Skeletal muscle satellite cell (primary cell): Measurements from ENCODE around the gene SNX19.
"Not testable (repeated sequence)": the region's sequence is repeated elsewhere in the genome, so short reads cannot be mapped to it uniquely, and the experiment has no call there.

ENCODE experiments used
- H3K27me3 ChIP-seq: 2 replicates; pipeline ENCODE4 v1.7.0; 2013; ENCODE audit warnings: low read length; ENCODE audit not compliant: control insufficient read depth, insufficient read depth
- H3K36me3 ChIP-seq: 2 replicates; pipeline ENCODE4 v1.7.0; 2013; ENCODE audit warnings: mild to moderate bottlenecking, control low read depth, low read length; ENCODE audit not compliant: insufficient read depth
- H3K4me1 ChIP-seq: 2 replicates; pipeline ENCODE4 v1.7.0; 2013; ENCODE audit warnings: low read length; ENCODE audit not compliant: control insufficient read depth, insufficient read depth
- H3K4me2 ChIP-seq: 2 replicates; pipeline ENCODE4 v1.7.0; 2013; ENCODE audit warnings: mild to moderate bottlenecking, low read length
- H3K4me3 ChIP-seq: 2 replicates; pipeline ENCODE4 v1.7.0; 2013; ENCODE audit warnings: low read length
- H3K9ac ChIP-seq: 2 replicates; pipeline ENCODE4 v1.7.0; 2013; ENCODE audit warnings: mild to moderate bottlenecking, low read depth, low read length, moderate library complexity
- H3K9me3 ChIP-seq: replicated peaks from 2 replicates; pipeline ENCODE4 v1.7.0; 2013; ENCODE audit warnings: mild to moderate bottlenecking, control low read depth, low read length

SNX19 gene

DNA sequence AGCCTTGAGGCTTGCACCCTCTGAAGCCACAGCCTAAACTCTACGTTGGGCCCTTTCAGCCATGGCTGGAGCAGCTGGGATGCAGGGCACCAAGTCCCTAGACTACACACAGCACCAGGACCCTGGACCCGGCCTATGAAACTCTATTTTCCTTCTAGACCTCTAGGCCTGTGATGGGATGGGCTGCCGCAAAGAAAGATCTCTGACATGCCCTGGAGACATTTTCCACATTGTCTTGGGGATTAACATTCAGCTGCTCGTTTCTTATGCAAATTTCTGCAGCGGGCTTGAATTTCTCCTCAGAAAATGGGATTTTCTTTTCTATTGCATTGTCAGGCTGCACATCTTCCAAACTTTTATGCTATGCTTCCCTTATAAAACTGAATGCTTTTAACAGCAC is 4.3 kb upstream of the SNX19 start:
- H3K36me3 ChIP-seq, H3K4me3 ChIP-seq, H3K4me2 ChIP-seq, H3K9me3 ChIP-seq, H3K9ac ChIP-seq, H3K27me3 ChIP-seq, H3K4me1 ChIP-seq: not testable (repeated sequence)

- Histone ChIP-seq H3K36me3 (peaks cover 22% of the 10 kb centered on the region), H3K4me3 (no peak overlapping the region), H3K4me1 (peaks cover 15% of the 10 kb centered on the region), H3K4me2 (no peak overlapping the region), H3K9ac (no peak overlapping the region), H3K27me3 (no peaks in the 10 kb centered on the region), H3K9me3 (no peaks in the 10 kb centered on the region)
These were observed 1.8 kb upstream of the SNX19 start for GRCh38 chr11:130918081-130918480.

DNA sequence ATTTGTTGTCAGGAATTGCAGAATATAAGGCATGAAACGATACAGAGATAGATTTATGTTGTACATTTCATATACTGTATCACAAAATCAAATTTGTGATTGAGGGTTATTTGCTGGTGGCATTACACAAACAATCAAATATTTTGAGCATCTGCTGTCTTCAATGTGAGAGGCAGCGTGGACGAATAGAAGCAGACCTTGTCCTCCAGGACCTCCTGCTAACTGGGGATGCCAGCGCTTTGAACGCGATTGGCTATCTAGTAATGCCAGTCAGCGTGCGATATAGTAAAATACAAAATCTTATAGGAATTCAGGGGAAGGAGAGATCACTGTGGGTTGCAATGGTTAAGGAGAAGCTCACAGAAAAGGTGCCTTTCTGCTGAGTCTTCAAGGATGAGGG is 631 bp upstream of the SNX19 start:
- H3K27me3 ChIP-seq, result no peaks in the 10 kb centered on the region
- H3K9me3 ChIP-seq, result no peaks in the 10 kb centered on the region
- peak overlapping the region; percentile 90 for H3K4me3 ChIP-seq
- H3K4me1 ChIP-seq, result peaks cover 15% of the 10 kb centered on the region
- H3K36me3 ChIP-seq, result peaks cover 30% of the 10 kb centered on the region
- H3K4me2 ChIP-seq, result peak overlapping the region; percentile 100
- peak overlapping the region; percentile 98 for H3K9ac ChIP-seq

- H3K4me3 ChIP-seq, result peak overlapping the region; percentile 90
- no peaks in the 10 kb centered on the region for H3K27me3 ChIP-seq
- H3K9ac ChIP-seq, result peak overlapping the region; percentile 98
- H3K36me3 ChIP-seq, result peaks cover 35% of the 10 kb centered on the region
- H3K9me3 ChIP-seq, result no peaks in the 10 kb centered on the region
- H3K4me1 ChIP-seq, result peaks cover 15% of the 10 kb centered on the region
- H3K4me2 ChIP-seq, result peak overlapping the region; percentile 100
These were observed 559 bp downstream of the SNX19 start for GRCh38 chr11:130915603-130916237.

DNA sequence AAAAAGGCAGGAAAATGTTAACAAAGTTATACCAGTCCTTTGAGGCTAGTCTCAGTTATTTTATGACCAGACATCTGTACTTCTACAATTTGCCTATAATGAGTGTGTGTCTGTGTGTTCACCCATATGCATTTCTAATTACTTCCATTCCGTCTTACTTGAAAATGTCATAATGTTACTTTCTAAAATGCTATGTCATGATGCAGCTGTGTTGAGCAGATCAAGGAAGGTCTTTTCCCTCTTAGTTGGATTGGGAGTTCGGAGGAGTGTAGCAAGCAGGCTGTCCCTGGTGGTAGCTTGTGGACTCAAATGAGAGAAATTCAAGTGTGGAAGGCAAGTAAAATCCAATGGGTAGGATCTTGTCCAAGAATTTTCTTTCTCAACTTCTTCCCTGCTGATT is 3.0 kb downstream of the SNX19 start:
- Histone ChIP-seq H3K36me3 (peaks cover 36% of the 10 kb centered on the region), H3K4me2 (no peak overlapping the region), H3K9ac (no peak overlapping the region), H3K4me3 (no peak overlapping the region), H3K9me3 (no peaks in the 10 kb centered on the region), H3K4me1 (peaks cover 39% of the 10 kb centered on the region), H3K27me3 (no peaks in the 10 kb centered on the region)

GRCh38 chr11:130912552-130912951 is 3.7 kb downstream of the SNX19 start:
- peaks cover 42% of the 10 kb centered on the region for H3K4me1 ChIP-seq
- H3K9me3 ChIP-seq, result no peaks in the 10 kb centered on the region
- no peaks in the 10 kb centered on the region for H3K27me3 ChIP-seq
- H3K36me3 ChIP-seq, result peaks cover 43% of the 10 kb centered on the region
- H3K4me2 ChIP-seq, result no peak overlapping the region
- H3K9ac ChIP-seq, result no peak overlapping the region
- H3K4me3 ChIP-seq, result no peak overlapping the region

GRCh38 chr11:130911306-130911705 is 5.0 kb downstream of the SNX19 start:
- H3K9ac ChIP-seq, result no peak overlapping the region
- no peaks in the 10 kb centered on the region for H3K27me3 ChIP-seq
- no peak overlapping the region for H3K4me3 ChIP-seq
- no peaks in the 10 kb centered on the region for H3K9me3 ChIP-seq
- peaks cover 55% of the 10 kb centered on the region for H3K36me3 ChIP-seq
- H3K4me1 ChIP-seq, result peaks cover 38% of the 10 kb centered on the region
- no peak overlapping the region for H3K4me2 ChIP-seq

DNA sequence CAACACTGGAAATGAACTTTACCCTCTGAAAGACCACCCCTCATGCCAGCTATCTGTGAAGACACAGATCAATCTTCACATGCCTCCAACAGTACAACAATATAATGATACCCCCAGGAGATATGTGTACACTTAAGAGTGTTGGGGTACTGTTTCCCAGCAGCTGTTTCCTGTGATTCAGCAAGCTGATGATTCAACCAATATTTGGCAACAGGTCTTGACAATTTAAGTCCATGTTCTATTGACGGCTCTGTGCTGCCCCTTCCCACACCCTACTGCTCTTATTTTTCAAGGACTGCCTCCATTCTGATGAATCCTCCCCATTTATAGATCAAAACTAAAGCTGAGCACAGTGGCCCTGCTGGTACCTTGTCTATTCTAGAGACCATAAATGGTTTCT is 6.6 kb downstream of the SNX19 start:
- peak overlapping the region; percentile 40 for H3K9ac ChIP-seq
- H3K4me3 ChIP-seq, result peak overlapping the region; percentile 21
- no peaks in the 10 kb centered on the region for H3K9me3 ChIP-seq
- no peaks in the 10 kb centered on the region for H3K27me3 ChIP-seq
- peaks cover 27% of the 10 kb centered on the region for H3K4me1 ChIP-seq
- H3K36me3 ChIP-seq, result peaks cover 64% of the 10 kb centered on the region
- peak overlapping the region; percentile 53 for H3K4me2 ChIP-seq

- peak overlapping the region; percentile 21 for H3K4me3 ChIP-seq
- no peaks in the 10 kb centered on the region for H3K27me3 ChIP-seq
- H3K4me1 ChIP-seq, result peaks cover 28% of the 10 kb centered on the region
- peak overlapping the region; percentile 40 for H3K9ac ChIP-seq
- H3K4me2 ChIP-seq, result peak overlapping the region; percentile 53
- no peaks in the 10 kb centered on the region for H3K9me3 ChIP-seq
- H3K36me3 ChIP-seq, result peaks cover 64% of the 10 kb centered on the region
These were observed 7.3 kb downstream of the SNX19 start for GRCh38 chr11:130908770-130909625.

DNA sequence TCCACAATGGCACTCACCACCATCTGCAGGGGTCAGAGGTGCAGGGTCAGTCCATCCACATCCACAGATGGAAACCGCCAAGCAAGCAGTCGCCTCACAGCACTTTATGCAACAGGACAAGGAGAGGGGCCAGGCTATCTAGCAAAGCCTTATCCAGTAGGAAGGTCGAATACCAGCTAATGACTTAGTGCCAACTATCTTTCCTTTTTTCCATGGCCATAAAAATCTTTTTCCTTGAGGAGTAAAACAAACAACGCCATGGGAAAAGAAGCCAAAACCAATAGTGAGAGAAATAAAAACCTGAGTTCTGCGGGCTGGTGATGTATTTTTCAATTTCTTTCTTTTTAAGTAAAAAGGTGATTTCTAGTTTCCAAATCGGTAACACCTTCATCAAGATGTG is 8.2 kb downstream of the SNX19 start:
- H3K4me1 ChIP-seq, result peaks cover 31% of the 10 kb centered on the region
- H3K4me3 ChIP-seq, result no peak overlapping the region
- H3K4me2 ChIP-seq, result no peak overlapping the region
- no peaks in the 10 kb centered on the region for H3K9me3 ChIP-seq
- H3K36me3 ChIP-seq, result peaks cover 65% of the 10 kb centered on the region
- no peaks in the 10 kb centered on the region for H3K27me3 ChIP-seq
- H3K9ac ChIP-seq, result no peak overlapping the region

- Histone ChIP-seq H3K4me1 (peaks cover 31% of the 10 kb centered on the region), H3K4me3 (no peak overlapping the region), H3K27me3 (no peaks in the 10 kb centered on the region), H3K4me2 (no peak overlapping the region), H3K9me3 (no peaks in the 10 kb centered on the region), H3K9ac (no peak overlapping the region), H3K36me3 (peaks cover 67% of the 10 kb centered on the region)
These were observed 9.1 kb downstream of the SNX19 start for GRCh38 chr11:130907229-130907628.

DNA sequence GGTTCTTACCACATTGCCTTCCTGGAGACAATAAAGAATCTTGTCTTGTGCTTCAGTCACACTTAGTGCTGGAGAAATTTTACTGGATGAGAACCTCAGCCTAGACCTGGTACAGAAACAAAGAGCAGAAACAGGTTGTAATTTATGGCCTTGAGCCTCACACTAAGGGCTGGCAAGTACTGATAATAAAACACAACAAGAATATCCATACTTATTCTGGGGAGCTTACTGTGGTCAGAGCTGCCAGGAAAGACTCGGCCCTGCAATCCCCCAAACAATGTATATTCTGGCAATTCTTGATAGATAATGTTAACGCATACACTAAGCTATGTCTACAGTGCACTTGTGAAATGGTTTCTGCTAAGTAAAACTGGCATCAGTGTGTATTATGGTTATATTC is 9.7 kb downstream of the SNX19 start:
- Histone ChIP-seq H3K36me3 (peaks cover 70% of the 10 kb centered on the region), H3K4me2 (no peak overlapping the region), H3K9ac (no peak overlapping the region), H3K27me3 (no peaks in the 10 kb centered on the region), H3K9me3 (no peaks in the 10 kb centered on the region), H3K4me1 (peaks cover 31% of the 10 kb centered on the region), H3K4me3 (no peak overlapping the region)
